PC-3 (cell line): ENCODE results near the gene SDR42E1.
"Not testable (repeated sequence)": the region's sequence is repeated elsewhere in the genome, so short reads cannot be mapped to it uniquely, and the experiment has no call there.

ENCODE experiments used
- CTCF ChIP-seq: fragments of 300-600 bp; sonication (generic); conservative IDR thresholded peaks from 2 replicates; pipeline ENCODE4 v1.5.1; 2017; ENCODE audit warnings: antibody characterized with exemption, low read depth, mild to moderate bottlenecking, low read length
- EZH2 ChIP-seq: fragments of 300-600 bp; sonication (generic); IDR thresholded peaks from one replicate; pipeline ENCODE4 v1.6.1; 2017; ENCODE audit warnings: antibody characterized with exemption, mild to moderate bottlenecking, low read length; ENCODE audit not compliant: unreplicated experiment

GRCh38 chr16:81977335-81977942 lies 33.8 kb downstream of the SDR42E1 start:
- not testable (repeated sequence) for TF ChIP-seq CTCF, EZH2
